PC-3 (cell line): ENCODE results near the gene CNST. TPM values are rescaled to one million over a fixed set of nuclear protein-coding genes. Genes with fewer than 3 reads are reported as not detected.

ENCODE experiments used
- ATAC-seq: fragments of 200-7000 bp; cut with Tn5 transposase; 2 replicates; pipeline ENCODE4 v1.9.1; 2020; ENCODE audit warnings: mild to moderate bottlenecking, moderate library complexity
- BruUV-seq: library from RNA; stranded (reverse); fragments of 400-500 nt; replicated peaks from 2 replicates; lab custom pipeline; 2021; lab: Mats Ljungman, UMichigan
- CTCF ChIA-PET: fragments of 300-600 bp; sonication (Branson Sonifier 250); formaldehyde crosslinking; loops from one replicate; lab custom pipeline; 2022; ENCODE audit warnings: antibody characterized with exemption; lab: Charles Lee
- POLR2A ChIA-PET: fragments of 300-600 bp; sonication (Branson Sonifier 250); formaldehyde crosslinking; loops from one replicate; lab custom pipeline; 2022; ENCODE audit warnings: antibody characterized with exemption; ENCODE audit not compliant: unreplicated experiment; lab: Charles Lee
- DNase-seq: peaks from one replicate; pipeline ENCODE4 v3.0.0-alpha.2; 2015
- H2AFZ ChIP-seq: fragments of 300-600 bp; sonication (generic); 2 replicates; pipeline ENCODE4 v1.6.0; 2016; ENCODE audit warnings: antibody characterized with exemption, low read length
- H3F3A ChIP-seq: fragments of 300-600 bp; sonication (generic); one replicate; pipeline ENCODE4 v1.6.0; 2017; ENCODE audit warnings: antibody characterized with exemption, low read length, control low read depth, mild to moderate bottlenecking; ENCODE audit not compliant: unreplicated experiment
- H3K27ac ChIP-seq: fragments of 300-600 bp; sonication (generic); 2 replicates; pipeline ENCODE4 v1.5.1; 2016; ENCODE audit warnings: mild to moderate bottlenecking, low read length
- H3K27me3 ChIP-seq: fragments of 300-600 bp; sonication (generic); 2 replicates; pipeline ENCODE4 v1.6.1; 2016; ENCODE audit warnings: low read length, mixed read lengths
- H3K36me3 ChIP-seq: fragments of 300-600 bp; sonication (generic); 2 replicates; pipeline ENCODE4 v1.6.1; 2016; ENCODE audit warnings: low read depth, mixed run types, low read length, mixed read lengths
- H3K4me1 ChIP-seq: fragments of 300-600 bp; sonication (generic); 2 replicates; pipeline ENCODE4 v1.5.1; 2016; ENCODE audit warnings: low read length; ENCODE audit not compliant: insufficient read depth
- H3K4me2 ChIP-seq: fragments of 300-600 bp; sonication (generic); 2 replicates; pipeline ENCODE4 v1.6.0; 2016; ENCODE audit warnings: low read length
- H3K4me3 ChIP-seq: fragments of 300-600 bp; sonication (generic); 2 replicates; pipeline ENCODE4 v1.5.1; 2016; ENCODE audit warnings: mild to moderate bottlenecking, low read length, mixed read lengths
- H3K79me2 ChIP-seq: fragments of 300-600 bp; sonication (generic); 2 replicates; pipeline ENCODE4 v1.6.1; 2017; ENCODE audit warnings: low read length, mixed read lengths
- H3K9ac ChIP-seq: fragments of 300-600 bp; sonication (generic); 2 replicates; pipeline ENCODE4 v1.6.0; 2016; ENCODE audit warnings: mild to moderate bottlenecking, low read length
- H3K9me2 ChIP-seq: fragments of 300-600 bp; sonication (generic); replicated peaks from 2 replicates; pipeline ENCODE4 v1.6.1; 2016; ENCODE audit warnings: mixed run types, low read length, mixed read lengths
- H3K9me3 ChIP-seq: fragments of 300-600 bp; sonication (generic); 2 replicates; pipeline ENCODE4 v1.6.1; 2016; ENCODE audit warnings: low read length, mixed read lengths
- H4K20me1 ChIP-seq: fragments of 300-600 bp; sonication (generic); 2 replicates; pipeline ENCODE4 v1.6.1; 2016; ENCODE audit warnings: low read length, mixed read lengths
- CTCF ChIP-seq: fragments of 300-600 bp; sonication (generic); conservative IDR thresholded peaks from 2 replicates; pipeline ENCODE4 v1.5.1; 2017; ENCODE audit warnings: antibody characterized with exemption, low read depth, mild to moderate bottlenecking, low read length
- EZH2 ChIP-seq: fragments of 300-600 bp; sonication (generic); IDR thresholded peaks from one replicate; pipeline ENCODE4 v1.6.1; 2017; ENCODE audit warnings: antibody characterized with exemption, mild to moderate bottlenecking, low read length; ENCODE audit not compliant: unreplicated experiment
- EZH2phosphoT487 ChIP-seq: fragments of 300-600 bp; sonication (generic); IDR thresholded peaks from 2 replicates; pipeline ENCODE4 v1.6.1; 2018; ENCODE audit warnings: mild to moderate bottlenecking, antibody characterized with exemption, low read length, borderline replicate concordance
- intact Hi-C: fragments of 100-400 bp; cut with micrococcal nuclease; formaldehyde crosslinking; loops from 2 replicates; pipeline ENCODE4 v1.9.0; 2023
- total RNA-seq: library from RNA; depleted of rRNA; stranded (reverse); fragments of >200 nt; gene quantifications from 2 replicates; pipeline ENCODE4 v1.2.3, GENCODE V29; 2014

CNST gene
- total RNA-seq, 1 experiment from 2014 or later, result 13.5 TPM

GRCh38 chr1:246534114-246534513 is 32.1 kb upstream of the CNST start:
- ChIA-PET CTCF (no interaction called here), POLR2A (interaction anchor here (0.6 kb wide), 1 partner anchor 58 kb away, joined by 4 read pairs; no protein-coding TSS in a partner anchor)
- ATAC-seq (no peak), DNase-seq (no peak)
- BruUV-seq, result no TSS peak
- TF ChIP-seq CTCF (no peak), EZH2 (no peak), EZH2phosphoT487 (no peak)
- H3K4me3 ChIP-seq, result no peak overlapping the region
- no peaks in the 10 kb centered on the region for H4K20me1 ChIP-seq
- H3K4me1 ChIP-seq, result peaks cover 2% of the 10 kb centered on the region; the same call in 1 of the 2 replicates
- 0 out of 2 replicates have a peak, but pooled peaks cover 5% of the 10 kb centered on the region for H3K9me3 ChIP-seq
- H3K4me2 ChIP-seq, result no peak overlapping the region
- no peaks in the 10 kb centered on the region for H3K36me3 ChIP-seq
- H3K9ac ChIP-seq, result no peak overlapping the region
- no peak overlapping the region for H2AFZ ChIP-seq
- H3K27ac ChIP-seq, result no peak overlapping the region
- intact Hi-C loops, result no loop called here
- H3K79me2 ChIP-seq, result no peaks in the 10 kb centered on the region
- no peaks in the 10 kb centered on the region for H3K27me3 ChIP-seq
- H3F3A ChIP-seq, result no peaks in the 10 kb centered on the region
- H3K9me2 ChIP-seq, result no peaks in the 10 kb centered on the region

GRCh38 chr1:246537441-246537840 is 28.8 kb upstream of the CNST start:
- Histone ChIP-seq H3K9me2 (no peaks in the 10 kb centered on the region), H3K27me3 (no peaks in the 10 kb centered on the region), H3K4me3 (no peak overlapping the region), H3K9me3 (no peaks in the 10 kb centered on the region), H3K27ac (no peak overlapping the region), H3F3A (no peaks in the 10 kb centered on the region), H3K9ac (no peak overlapping the region), H4K20me1 (no peaks in the 10 kb centered on the region), H3K36me3 (peaks cover 19% of the 10 kb centered on the region), H3K4me1 (no peaks in the 10 kb centered on the region), H3K4me2 (no peak overlapping the region), H3K79me2 (no peaks in the 10 kb centered on the region), H2AFZ (no peak overlapping the region)
- ChIA-PET CTCF (no interaction called here), POLR2A (no interaction called here)
- intact Hi-C loops, result no loop called here
- TF ChIP-seq CTCF, result no peak
- no peak for TF ChIP-seq EZH2
- TF ChIP-seq EZH2phosphoT487, result no peak
- ATAC-seq (no peak), DNase-seq (no peak)
- BruUV-seq, result no TSS peak

- H4K20me1 ChIP-seq, result no peaks in the 10 kb centered on the region
- ChIA-PET CTCF (no interaction called here), POLR2A (no interaction called here)
- H3K27ac ChIP-seq, result no peak overlapping the region
- no peaks in the 10 kb centered on the region for H3K4me1 ChIP-seq
- intact Hi-C loops, result no loop called here
- no peaks in the 10 kb centered on the region for H3F3A ChIP-seq
- DNase-seq (peak; percentile 12), ATAC-seq (peak; percentile 74)
- no peaks in the 10 kb centered on the region for H3K27me3 ChIP-seq
- no peak overlapping the region for H2AFZ ChIP-seq
- H3K4me3 ChIP-seq, result no peak overlapping the region
- BruUV-seq, result no TSS peak
- no peak overlapping the region for H3K9ac ChIP-seq
- H3K9me2 ChIP-seq, result no peaks in the 10 kb centered on the region
- H3K9me3 ChIP-seq, result no peaks in the 10 kb centered on the region
- H3K36me3 ChIP-seq, result peaks cover 23% of the 10 kb centered on the region
- TF ChIP-seq CTCF (no peak), EZH2 (no peak), EZH2phosphoT487 (no peak)
- no peak overlapping the region for H3K4me2 ChIP-seq
- H3K79me2 ChIP-seq, result no peaks in the 10 kb centered on the region
Observed at GRCh38 chr1:246537887-246538286, 28.4 kb upstream of the CNST start.
